Measurements from ENCODE around the gene ZNF556. TPM values are rescaled to one million over a fixed set of nuclear protein-coding genes. Genes with fewer than 3 reads are reported as not detected.

The ZNF556 gene
- 0.04 TPM for total RNA-seq (2013)
- polyA plus RNA-seq (not detected), polyA minus RNA-seq (not detected in 2 replicates), total RNA-seq (0 to 0.92 (median 0.14) reads per million in 11 experiments)

DNA sequence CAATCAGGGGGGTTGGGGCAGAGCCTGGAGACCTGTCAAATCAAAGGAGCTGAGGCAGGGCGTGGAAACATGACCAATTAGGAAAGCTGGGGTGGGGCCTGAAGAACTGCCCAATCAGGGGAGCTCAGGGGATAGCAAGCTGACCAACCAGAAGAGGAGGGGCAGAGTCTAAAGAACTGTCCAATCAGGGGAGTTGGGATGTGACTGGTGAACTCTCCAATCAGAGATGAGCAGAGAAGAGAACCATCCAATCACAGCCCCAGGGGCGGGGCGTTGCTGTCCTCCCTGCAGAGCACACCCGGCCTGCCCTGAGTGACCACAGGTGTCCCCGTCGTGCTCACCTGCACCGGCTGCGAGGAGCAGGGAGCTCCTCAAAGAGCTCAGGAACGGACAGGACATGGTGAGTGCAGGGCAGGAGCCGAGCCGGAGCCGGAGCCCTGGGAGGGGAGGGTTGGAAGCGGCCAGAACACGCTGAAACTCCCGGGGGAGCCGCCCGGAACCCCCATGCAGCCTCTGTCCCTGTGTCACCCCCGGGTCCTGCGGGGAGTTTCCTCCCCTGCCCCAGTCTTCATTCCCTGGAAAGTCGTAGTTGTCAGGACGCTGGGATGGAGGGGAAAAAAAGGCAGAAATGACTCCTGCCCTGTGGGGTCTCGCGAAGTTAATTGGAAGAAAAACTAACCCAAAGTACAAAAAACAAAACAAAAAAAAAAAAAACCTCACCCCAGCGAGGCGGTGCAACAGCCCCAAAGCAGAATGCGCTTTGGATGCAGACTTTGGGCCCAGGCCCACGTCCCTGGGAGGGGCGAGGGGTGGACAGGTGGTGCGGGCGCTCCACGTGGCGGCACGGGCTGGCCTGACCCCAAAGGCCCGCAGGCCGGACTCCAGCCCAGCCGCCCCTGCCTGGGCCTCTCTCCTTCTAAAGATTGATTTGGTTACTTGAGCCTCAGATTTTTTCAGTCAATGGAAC lies at the start of gene ZNF556:
ZNF556 (plus strand) TSS at position 311 of the 967 bp plus-strand sequence; CDS start at position 398, 87 bp downstream.
- Histone ChIP-seq H4K20me1 (ENCODE audit: insufficient read depth, low read length) (no peaks in the 10 kb centered on the region), H3K9me3 (replicated peaks in 1 of 2; ENCODE audit: control insufficient read depth in 1 of 2, insufficient read depth in 1 of 2, low read length in 2 of 2) (peaks cover 0 to 8% of the 10 kb centered on the region in 2 donors), H3K4me1 (ENCODE audit: control insufficient read depth in 1 of 2, insufficient read depth in 2 of 2, low read length in 2 of 2) (no peaks in the 10 kb centered on the region), H3K27ac (ENCODE audit: low read depth in 1 of 2, low read length in 2 of 2) (no peak within 1 kb of the TSS), H2AFZ (ENCODE audit: insufficient read depth, low read depth, low read length, poor library complexity, severe bottlenecking) (no peak within 1 kb of the TSS), H3K36me3 (replicated peaks in 1 of 2; ENCODE audit: control insufficient read depth in 1 of 2, insufficient read depth in 2 of 2, low read length in 2 of 2) (no peaks in the 10 kb centered on the region), H3K27me3 (ENCODE audit: control insufficient read depth in 2 of 2, insufficient read depth in 2 of 2, low read length in 2 of 2) (no peaks in the 10 kb centered on the region), H3K4me2 (replicated peaks; ENCODE audit: extremely low read depth, low read length, poor library complexity, severe bottlenecking) (no peak within 1 kb of the TSS), H3K9ac (ENCODE audit: insufficient read depth, low read length, poor library complexity, severe bottlenecking) (no peak within 1 kb of the TSS), H3K79me2 (ENCODE audit: insufficient read depth, low read length) (no peaks in the 10 kb centered on the region), H3K4me3 (replicated peaks in 1 of 3; ENCODE audit: low read depth in 2 of 3, low read length in 3 of 3) (no peak within 1 kb of the TSS)
- WGBS (ENCODE audit: insufficient coverage): 97% methylated on average over 21 of the region's 36 CpGs
- Mint-ChIP-seq H3K36me3 (no peaks in the 10 kb centered on the region), H3K27me3 (ENCODE audit: low read depth in 3 of 3) (peaks cover 0 to 1% (median 0%) of the 10 kb centered on the region in 3 donors), H3K4me1 (no peaks in the 10 kb centered on the region), H3K4me3 (no peak within 1 kb of the TSS), H3K9me3 (peaks cover 13 to 49% (median 25%) of the 10 kb centered on the region in 7 donors), H3K27ac (no peak within 1 kb of the TSS)
- TF ChIP-seq, protein P1, sequence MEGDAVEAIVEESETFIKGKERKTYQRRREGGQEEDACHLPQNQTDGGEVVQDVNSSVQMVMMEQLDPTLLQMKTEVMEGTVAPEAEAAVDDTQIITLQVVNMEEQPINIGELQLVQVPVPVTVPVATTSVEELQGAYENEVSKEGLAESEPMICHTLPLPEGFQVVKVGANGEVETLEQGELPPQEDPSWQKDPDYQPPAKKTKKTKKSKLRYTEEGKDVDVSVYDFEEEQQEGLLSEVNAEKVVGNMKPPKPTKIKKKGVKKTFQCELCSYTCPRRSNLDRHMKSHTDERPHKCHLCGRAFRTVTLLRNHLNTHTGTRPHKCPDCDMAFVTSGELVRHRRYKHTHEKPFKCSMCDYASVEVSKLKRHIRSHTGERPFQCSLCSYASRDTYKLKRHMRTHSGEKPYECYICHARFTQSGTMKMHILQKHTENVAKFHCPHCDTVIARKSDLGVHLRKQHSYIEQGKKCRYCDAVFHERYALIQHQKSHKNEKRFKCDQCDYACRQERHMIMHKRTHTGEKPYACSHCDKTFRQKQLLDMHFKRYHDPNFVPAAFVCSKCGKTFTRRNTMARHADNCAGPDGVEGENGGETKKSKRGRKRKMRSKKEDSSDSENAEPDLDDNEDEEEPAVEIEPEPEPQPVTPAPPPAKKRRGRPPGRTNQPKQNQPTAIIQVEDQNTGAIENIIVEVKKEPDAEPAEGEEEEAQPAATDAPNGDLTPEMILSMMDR (IDR thresholded peaks at IDR 0.05): no peak
- no peak for DNase-seq
- intact Hi-C loops (cut with micrococcal nuclease): loop anchor here in 1 of 2 donors (5.0 kb wide), 1 partner anchor 55 kb away; no protein-coding TSS in a partner anchor

DNA sequence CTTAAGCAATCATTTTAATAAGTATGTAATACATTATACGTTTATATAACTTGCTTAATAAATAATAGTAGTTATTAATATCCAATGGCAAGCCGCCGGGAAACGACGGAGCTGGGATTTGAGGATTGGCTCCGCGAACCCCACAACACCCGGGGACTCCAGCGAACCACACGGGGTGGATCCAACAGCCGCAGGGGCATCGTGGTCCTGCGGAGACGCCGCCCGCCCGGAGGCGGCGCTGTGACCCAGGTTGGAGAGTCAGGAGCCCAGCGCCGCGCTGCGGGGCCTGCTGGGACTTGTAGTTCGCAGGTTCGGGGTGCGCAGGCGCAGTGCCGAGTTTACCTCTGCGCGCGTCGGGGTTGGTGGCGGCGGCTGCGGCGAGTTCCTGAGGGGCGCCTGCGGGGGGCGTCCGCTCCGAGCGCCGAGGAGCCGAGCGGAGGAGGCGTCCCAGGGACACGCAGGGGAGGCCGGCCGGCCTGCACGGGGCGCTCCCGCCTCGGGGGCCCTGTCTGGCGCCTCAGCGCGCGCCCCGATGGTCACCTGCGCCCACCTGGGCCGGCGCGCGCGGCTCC lies 47.5 kb upstream of the ZNF556 start, which contains the start of gene ZNF554:
ZNF554 (plus strand) TSS at position 329 of the 572 bp plus-strand sequence; CDS start at position 533, 204 bp downstream.
- Mint-ChIP-seq H3K27me3 (ENCODE audit: low read depth in 3 of 3) (peaks cover 0 to 2% (median 0%) of the 10 kb centered on the region in 3 donors), H3K9me3 (peaks cover 0 to 13% (median 5%) of the 10 kb centered on the region in 7 donors), H3K27ac (peak within 1 kb of the TSS in 3 of 7 donors; percentile 24 to 38 (median 31)), H3K4me1 (peaks cover 9% of the 10 kb centered on the region), H3K4me3 (peak within 1 kb of the TSS; percentile 75 to 90), H3K36me3 (peaks cover 4 to 17% of the 10 kb centered on the region in 2 donors)
- DNase-seq: peak; percentile 93 to 96 (median 95)
- Histone ChIP-seq H4K20me1 (ENCODE audit: insufficient read depth, low read length) (no peaks in the 10 kb centered on the region), H3K79me2 (ENCODE audit: insufficient read depth, low read length) (no peaks in the 10 kb centered on the region), H3K4me3 (replicated peaks in 1 of 3; ENCODE audit: low read depth in 2 of 3, low read length in 3 of 3) (peak within 1 kb of the TSS; percentile 34 to 81 (median 38)), H3K4me2 (replicated peaks; ENCODE audit: extremely low read depth, low read length, poor library complexity, severe bottlenecking) (peak within 1 kb of the TSS; percentile 97), H3K9ac (ENCODE audit: insufficient read depth, low read length, poor library complexity, severe bottlenecking) (peak within 1 kb of the TSS; percentile 70), H3K4me1 (ENCODE audit: control insufficient read depth in 1 of 2, insufficient read depth in 2 of 2, low read length in 2 of 2) (peaks cover 5 to 6% of the 10 kb centered on the region in 2 donors), H3K36me3 (replicated peaks in 1 of 2; ENCODE audit: control insufficient read depth in 1 of 2, insufficient read depth in 2 of 2, low read length in 2 of 2) (no peaks in the 10 kb centered on the region), H3K9me3 (replicated peaks in 1 of 2; ENCODE audit: control insufficient read depth in 1 of 2, insufficient read depth in 1 of 2, low read length in 2 of 2) (no peaks in the 10 kb centered on the region), H2AFZ (ENCODE audit: insufficient read depth, low read depth, low read length, poor library complexity, severe bottlenecking) (peak within 1 kb of the TSS; percentile 83), H3K27me3 (ENCODE audit: control insufficient read depth in 2 of 2, insufficient read depth in 2 of 2, low read length in 2 of 2) (no peaks in the 10 kb centered on the region), H3K27ac (ENCODE audit: low read depth in 1 of 2, low read length in 2 of 2) (peak within 1 kb of the TSS in 1 of 2 donors; percentile 8)
- intact Hi-C loops (cut with micrococcal nuclease): loop anchor here (5.0 to 10.0 kb wide), 2 partner anchors 53 to 365 kb away; partner anchors contain the start of gene NCLN (in 1 of the 2)
- TF ChIP-seq, protein P1 (IDR thresholded peaks at IDR 0.05): peak; percentile 96
- WGBS (ENCODE audit: insufficient coverage): under 1% methylated on average over 61 of the region's 64 CpGs

Measured in CD14-positive monocyte (primary cell).